ENCODE results near the gene MYCBPAP. TPM values are rescaled to one million over a fixed set of nuclear protein-coding genes. Genes with fewer than 3 reads are reported as not detected.

Gene MYCBPAP
- total RNA-seq, 4 donors from 2014 or later = 0.42 to 4.6 (median 1.3) TPM

DNA sequence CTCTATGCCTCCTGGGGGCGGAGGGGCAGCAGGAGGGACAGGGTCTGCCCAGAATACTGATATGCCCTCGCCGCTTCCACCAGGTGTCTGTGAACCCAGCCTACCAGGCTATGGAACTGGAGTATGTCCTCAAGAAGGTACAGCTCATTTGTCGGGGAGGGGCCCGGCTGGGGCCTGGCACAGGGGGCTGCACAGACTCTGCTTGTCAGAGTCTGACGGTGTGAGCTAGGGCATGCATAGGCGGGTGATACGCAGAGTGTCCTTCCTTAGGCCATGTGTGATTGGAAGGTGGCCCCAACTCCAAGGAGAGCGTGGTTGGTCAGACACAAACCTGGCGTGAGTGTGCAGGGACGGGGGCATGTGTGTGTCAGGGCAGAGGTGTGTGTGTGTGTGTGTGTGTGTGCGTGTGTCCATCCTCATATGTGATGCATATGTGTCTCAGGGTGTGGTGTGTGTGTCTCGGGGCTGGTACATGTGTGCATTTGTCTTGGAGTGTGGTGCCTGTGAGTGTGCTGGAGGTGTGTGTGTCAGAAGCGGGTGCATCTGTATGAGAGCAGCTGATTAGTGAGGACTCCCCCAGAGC is 46.6 kb upstream of the MYCBPAP start:
- H3K9me3 ChIP-seq = no peaks in the 10 kb centered on the region
- no peaks in the 10 kb centered on the region for H3K27me3 ChIP-seq
- TF ChIP-seq EP300 (IDR thresholded peaks at IDR 0.05) (no peak), POLR2A (IDR thresholded peaks at IDR 0.05) (no peak), POLR2AphosphoS5 (IDR thresholded peaks at IDR 0.05) (no peak)
- TF ChIP-seq, protein P1, sequence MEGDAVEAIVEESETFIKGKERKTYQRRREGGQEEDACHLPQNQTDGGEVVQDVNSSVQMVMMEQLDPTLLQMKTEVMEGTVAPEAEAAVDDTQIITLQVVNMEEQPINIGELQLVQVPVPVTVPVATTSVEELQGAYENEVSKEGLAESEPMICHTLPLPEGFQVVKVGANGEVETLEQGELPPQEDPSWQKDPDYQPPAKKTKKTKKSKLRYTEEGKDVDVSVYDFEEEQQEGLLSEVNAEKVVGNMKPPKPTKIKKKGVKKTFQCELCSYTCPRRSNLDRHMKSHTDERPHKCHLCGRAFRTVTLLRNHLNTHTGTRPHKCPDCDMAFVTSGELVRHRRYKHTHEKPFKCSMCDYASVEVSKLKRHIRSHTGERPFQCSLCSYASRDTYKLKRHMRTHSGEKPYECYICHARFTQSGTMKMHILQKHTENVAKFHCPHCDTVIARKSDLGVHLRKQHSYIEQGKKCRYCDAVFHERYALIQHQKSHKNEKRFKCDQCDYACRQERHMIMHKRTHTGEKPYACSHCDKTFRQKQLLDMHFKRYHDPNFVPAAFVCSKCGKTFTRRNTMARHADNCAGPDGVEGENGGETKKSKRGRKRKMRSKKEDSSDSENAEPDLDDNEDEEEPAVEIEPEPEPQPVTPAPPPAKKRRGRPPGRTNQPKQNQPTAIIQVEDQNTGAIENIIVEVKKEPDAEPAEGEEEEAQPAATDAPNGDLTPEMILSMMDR (IDR thresholded peaks at IDR 0.05) = no peak
- H3K4me1 ChIP-seq = peaks cover 9% of the 10 kb centered on the region
- WGBS = 90% methylated on average over 14 of the region's 14 CpGs
- no peak overlapping the region for H3K27ac ChIP-seq
- DNase-seq (ENCODE audit: low spot score in 2 of 2) = no peak
- H3K4me3 ChIP-seq = no peak overlapping the region
- H3K36me3 ChIP-seq = peaks cover 24% of the 10 kb centered on the region

DNA sequence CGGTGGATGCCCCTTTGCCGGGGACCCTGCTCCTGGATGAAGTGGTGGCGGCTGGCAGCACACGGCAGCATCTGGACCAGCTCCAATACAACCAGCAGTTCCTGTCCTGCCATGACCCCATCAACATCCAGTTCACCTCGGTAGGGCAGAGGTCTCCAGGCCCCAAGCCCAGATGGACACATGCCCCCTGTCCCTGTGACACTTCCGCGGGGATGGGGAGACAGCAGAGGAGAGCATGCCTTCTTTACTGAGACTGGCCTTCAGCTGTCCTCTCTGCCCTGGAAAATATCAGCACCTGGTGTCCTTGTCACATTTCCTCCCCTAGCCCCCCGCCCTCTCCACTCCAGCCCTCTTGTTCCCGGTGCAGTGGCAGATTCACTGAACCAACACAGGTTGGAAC is 45.8 kb upstream of the MYCBPAP start:
- Histone ChIP-seq H3K27ac (no peak overlapping the region), H3K4me1 (peaks cover 12% of the 10 kb centered on the region), H3K4me3 (no peak overlapping the region), H3K27me3 (no peaks in the 10 kb centered on the region), H3K9me3 (no peaks in the 10 kb centered on the region), H3K36me3 (peaks cover 24% of the 10 kb centered on the region)
- 83% methylated on average over 8 of the region's 9 CpGs for WGBS
- DNase-seq (ENCODE audit: low spot score in 2 of 2) = no peak
- no peak for TF ChIP-seq POLR2AphosphoS5 (IDR thresholded peaks at IDR 0.05)
- TF ChIP-seq, protein P1 (IDR thresholded peaks at IDR 0.05) = no peak
- no peak for TF ChIP-seq EP300 (IDR thresholded peaks at IDR 0.05)
- TF ChIP-seq POLR2A (IDR thresholded peaks at IDR 0.05) = no peak

DNA sequence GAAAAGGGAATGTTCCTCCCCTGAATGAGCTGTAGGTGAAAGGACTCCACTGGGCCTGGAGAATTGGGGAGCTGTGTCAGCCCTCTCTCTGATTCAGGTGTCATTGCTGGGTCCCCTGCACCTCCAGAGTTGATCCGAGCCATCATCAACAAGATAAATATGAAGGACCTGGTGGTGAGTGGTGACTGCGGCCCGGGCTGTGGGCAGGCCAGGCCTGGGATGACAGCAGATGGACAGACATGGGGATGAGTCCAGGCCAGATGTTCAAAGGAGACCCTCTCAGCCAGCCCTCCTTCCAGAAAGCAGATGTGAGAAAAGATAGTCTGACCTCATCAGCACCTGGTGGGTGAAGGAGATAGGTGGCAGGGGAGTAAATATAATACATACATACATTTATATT is 44.1 kb upstream of the MYCBPAP start:
- Histone ChIP-seq H3K36me3 (peaks cover 24% of the 10 kb centered on the region), H3K4me3 (no peak overlapping the region), H3K27ac (no peak overlapping the region), H3K4me1 (peaks cover 19% of the 10 kb centered on the region), H3K27me3 (no peaks in the 10 kb centered on the region), H3K9me3 (no peaks in the 10 kb centered on the region)
- DNase-seq (ENCODE audit: low spot score in 2 of 2) = no peak
- WGBS = 95% methylated on average over 3 of the region's 3 CpGs
- TF ChIP-seq, protein P1 (IDR thresholded peaks at IDR 0.05) = no peak
- no peak for TF ChIP-seq EP300 (IDR thresholded peaks at IDR 0.05)
- TF ChIP-seq POLR2A (IDR thresholded peaks at IDR 0.05) = no peak
- no peak for TF ChIP-seq POLR2AphosphoS5 (IDR thresholded peaks at IDR 0.05)

DNA sequence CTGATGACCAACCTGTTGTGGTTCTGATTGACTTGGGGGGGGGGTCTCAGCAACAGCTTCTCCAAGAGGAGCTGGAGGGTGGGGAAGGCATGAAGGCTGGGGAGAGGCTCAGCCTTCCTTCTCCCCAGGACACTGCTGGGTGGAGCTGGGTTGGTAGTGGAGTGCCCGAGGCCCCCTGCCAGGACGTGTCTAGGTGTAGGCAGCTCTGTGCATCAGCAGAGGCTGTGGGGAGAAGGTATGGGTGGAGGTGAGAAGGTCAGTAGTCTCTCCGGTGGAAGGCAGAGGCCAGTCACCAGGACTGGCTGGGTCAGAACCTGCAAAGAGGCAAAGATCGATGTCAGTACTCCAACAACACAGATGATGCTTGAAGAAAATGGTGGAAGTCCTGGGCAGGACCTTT is 43.5 kb upstream of the MYCBPAP start:
- TF ChIP-seq POLR2A (IDR thresholded peaks at IDR 0.05) (no peak), EP300 (IDR thresholded peaks at IDR 0.05) (no peak), POLR2AphosphoS5 (IDR thresholded peaks at IDR 0.05) (no peak)
- TF ChIP-seq, protein P1 (IDR thresholded peaks at IDR 0.05) = no peak
- H3K4me3 ChIP-seq = no peak overlapping the region
- H3K27me3 ChIP-seq = no peaks in the 10 kb centered on the region
- H3K4me1 ChIP-seq = peaks cover 25% of the 10 kb centered on the region
- no peak for DNase-seq (ENCODE audit: low spot score in 2 of 2)
- no peaks in the 10 kb centered on the region for H3K9me3 ChIP-seq
- H3K36me3 ChIP-seq = peaks cover 24% of the 10 kb centered on the region
- WGBS = 74% methylated on average over 4 of the region's 4 CpGs
- H3K27ac ChIP-seq = no peak overlapping the region

DNA sequence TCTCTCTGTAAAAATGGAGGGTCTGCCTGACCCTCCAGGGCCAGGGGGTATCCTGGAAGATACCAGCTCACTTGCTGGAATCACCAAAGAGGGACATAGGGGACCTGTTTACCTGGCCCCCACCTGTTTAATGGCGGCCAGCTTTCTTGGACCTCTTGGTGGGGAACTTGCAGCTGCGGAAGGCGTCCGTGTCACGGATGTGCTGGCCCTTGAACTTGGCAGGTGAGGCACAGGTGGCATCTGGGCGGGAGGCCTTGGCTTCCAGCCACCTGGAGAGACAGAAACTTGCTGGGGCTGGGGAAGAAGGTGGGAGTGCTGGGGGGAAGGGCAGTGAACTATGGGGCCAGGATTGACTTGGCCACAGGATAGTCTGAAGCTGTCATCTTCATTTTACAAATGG is 43.1 kb upstream of the MYCBPAP start:
- Histone ChIP-seq H3K4me3 (no peak overlapping the region), H3K9me3 (no peaks in the 10 kb centered on the region), H3K36me3 (peaks cover 24% of the 10 kb centered on the region), H3K27me3 (no peaks in the 10 kb centered on the region), H3K27ac (no peak overlapping the region), H3K4me1 (peaks cover 26% of the 10 kb centered on the region)
- peak in 1 of 2 donors; percentile 52 for DNase-seq (ENCODE audit: low spot score in 2 of 2)
- TF ChIP-seq EP300 (IDR thresholded peaks at IDR 0.05) (no peak), POLR2A (IDR thresholded peaks at IDR 0.05) (no peak), POLR2AphosphoS5 (IDR thresholded peaks at IDR 0.05) (no peak)
- TF ChIP-seq, protein P1 (IDR thresholded peaks at IDR 0.05) = no peak
- WGBS = 86% methylated on average over 6 of the region's 6 CpGs

All from suprapubic skin (tissue), 4 donors.